GM12891 (cell line): ENCODE results near the gene RGS2.

Source experiments
- PAX5 ChIP-seq: IDR thresholded peaks from 2 replicates; pipeline ENCODE4 v1.6.1; 2011; ENCODE audit warnings: low read length, moderate library complexity, mild to moderate bottlenecking; ENCODE audit not compliant: insufficient read depth, severe bottlenecking
- POLR2A ChIP-seq: IDR thresholded peaks from 2 replicates; pipeline ENCODE4 v1.6.1; 2011; ENCODE audit warnings: low read depth, low read length, control low read depth
- POLR2AphosphoS5 ChIP-seq: IDR thresholded peaks from 2 replicates; pipeline ENCODE4 v1.6.1; 2011; ENCODE audit warnings: low read depth, low read length, control low read depth
- SPI1 ChIP-seq: IDR thresholded peaks from 2 replicates; pipeline ENCODE4 v1.6.1; 2011; ENCODE audit warnings: low read depth, low read length, control low read depth
- TAF1 ChIP-seq: IDR thresholded peaks from 2 replicates; pipeline ENCODE4 v1.6.1; 2011; ENCODE audit warnings: low read depth, low read length, control low read depth

- TF ChIP-seq POLR2A (no peak), POLR2AphosphoS5 (no peak), TAF1 (no peak), SPI1 (no peak), PAX5 (no peak)
Observed at GRCh38 chr1:192849442-192849841, 40.6 kb downstream of the RGS2 start.
